ENCODE measurements around the gene ABCA2. TPM values are rescaled to one million over a fixed set of nuclear protein-coding genes. Genes with fewer than 3 reads are reported as not detected.

Gene ABCA2
- total and polyA plus RNA-seq, 8 donors, result 7.3 to 385 (median 44.2) TPM

DNA sequence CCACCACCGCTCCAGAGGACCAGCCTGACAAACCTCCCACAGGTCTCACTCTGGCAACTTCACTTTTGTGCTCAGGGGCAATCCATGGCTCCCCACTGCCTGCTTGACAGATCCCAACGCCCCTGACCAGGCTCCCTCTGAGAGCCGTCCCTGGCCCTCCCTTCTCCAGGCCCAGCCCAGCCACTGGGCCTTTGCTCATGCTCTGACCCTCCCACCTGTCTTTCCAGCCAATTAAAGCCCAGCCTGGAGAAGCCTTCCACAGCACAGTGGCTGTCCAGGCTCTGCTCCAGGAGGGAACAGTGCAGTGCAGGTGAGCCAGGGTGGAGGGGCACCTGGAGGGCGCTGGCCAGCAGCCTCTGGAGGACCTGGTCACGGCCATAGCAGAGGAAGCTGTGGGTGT is 22.5 kb upstream of the ABCA2 start:
- WGBS, 5 donors, result 67 to 84% (median 79%) methylated on average over 4 to 5 of the region's 5 CpGs
- Histone ChIP-seq H3K4me1 (peaks cover 44 to 57% (median 56%) of the 10 kb centered on the region in 4 donors), H3K36me3 (no peaks in the 10 kb centered on the region), H3K27ac (no peak overlapping the region), H3K9me3 (no peaks in the 10 kb centered on the region), H3K27me3 (peaks cover 12 to 94% (median 63%) of the 10 kb centered on the region in 3 donors), H3K4me3 (no peak overlapping the region)
- no peak for TF ChIP-seq CTCF (IDR thresholded peaks at IDR 0.05)
- no peak for TF ChIP-seq POLR2A (IDR thresholded peaks at IDR 0.05)
- TF ChIP-seq EP300 (IDR thresholded peaks at IDR 0.05), result no peak
- no peak for DNase-seq
- intact Hi-C loops (cut with DNase I; ENCODE audit: low total_unique reads), result no loop called here

DNA sequence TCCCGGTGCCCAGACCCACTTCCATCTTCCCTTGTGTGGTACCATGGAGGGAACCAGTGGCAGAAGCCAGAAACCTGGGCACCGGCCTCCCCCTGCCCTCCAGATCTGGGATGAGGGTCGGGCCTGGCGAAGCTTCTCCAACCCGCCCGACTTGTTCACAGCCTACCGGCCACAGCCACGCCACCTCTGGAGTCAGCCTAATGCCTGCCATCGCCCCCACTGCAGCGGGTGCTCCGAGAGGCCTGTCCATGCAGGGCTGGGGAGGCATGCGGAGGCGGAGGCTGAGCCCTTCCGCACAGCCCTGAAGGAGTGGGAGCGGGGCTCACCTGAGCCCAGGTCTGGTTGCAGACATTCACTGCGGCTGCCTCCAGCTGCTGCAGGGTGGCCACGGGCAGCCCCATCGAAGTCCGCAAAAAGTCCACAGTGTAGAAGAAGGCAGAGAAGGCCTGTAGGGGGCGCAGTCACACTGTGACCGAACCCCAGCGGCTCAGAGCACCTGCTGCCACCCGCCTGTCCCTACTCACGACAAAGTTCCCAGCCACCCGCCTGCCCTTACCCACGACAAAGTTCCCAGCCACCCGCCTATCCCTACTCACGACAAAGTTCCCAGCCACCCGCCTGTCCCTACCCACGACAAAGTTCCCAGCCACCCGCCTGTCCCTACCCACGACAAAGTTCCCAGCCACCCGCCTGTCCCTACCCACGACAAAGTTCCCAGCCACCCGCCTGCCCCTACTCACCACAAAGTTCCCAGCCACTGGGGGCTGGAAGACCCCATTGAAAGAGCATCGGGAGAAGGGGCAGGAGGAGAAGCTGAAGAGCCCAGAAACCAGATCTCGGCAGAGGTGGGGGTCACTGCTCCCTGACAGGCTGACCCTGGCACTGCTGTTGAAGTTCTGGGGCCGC is 21.8 kb upstream of the ABCA2 start:
- Histone ChIP-seq H3K36me3 (no peaks in the 10 kb centered on the region), H3K27ac (no peak overlapping the region), H3K9me3 (no peaks in the 10 kb centered on the region), H3K4me3 (no peak overlapping the region), H3K27me3 (peaks cover 12 to 99% (median 70%) of the 10 kb centered on the region in 3 donors), H3K4me1 (peaks cover 44 to 56% (median 56%) of the 10 kb centered on the region in 4 donors)
- no peak for TF ChIP-seq EP300 (IDR thresholded peaks at IDR 0.05)
- TF ChIP-seq POLR2AphosphoS5 (IDR thresholded peaks at IDR 0.05), result peak in 1 of 3 donors; percentile 12
- peak in 5 of 7 experiments; percentile 36 to 44 (median 40) for TF ChIP-seq CTCF (IDR thresholded peaks at IDR 0.05)
- peak; percentile 84 to 87 for DNase-seq
- WGBS, 5 donors, result 36 to 56% (median 53%) methylated on average over 16 to 38 of the region's 38 CpGs
- intact Hi-C loops (cut with DNase I; ENCODE audit: low total_unique reads), result no loop called here

- 38 to 64% (median 44%) methylated on average over 18 to 72 of the region's 72 CpGs for WGBS, 5 donors
- Histone ChIP-seq H3K27ac (no peak overlapping the region), H3K36me3 (no peaks in the 10 kb centered on the region), H3K4me3 (no peak overlapping the region), H3K9me3 (no peaks in the 10 kb centered on the region), H3K4me1 (peaks cover 44 to 56% (median 56%) of the 10 kb centered on the region in 4 donors), H3K27me3 (peaks cover 12 to 99% (median 70%) of the 10 kb centered on the region in 3 donors)
- TF ChIP-seq CTCF (IDR thresholded peaks at IDR 0.05) (no peak), EP300 (IDR thresholded peaks at IDR 0.05) (no peak), POLR2A (IDR thresholded peaks at IDR 0.05) (no peak), POLR2AphosphoS5 (IDR thresholded peaks at IDR 0.05) (no peak)
- intact Hi-C loops (cut with DNase I; ENCODE audit: low total_unique reads), result no loop called here
- peak in 1 of 2 donors; percentile 43 for DNase-seq
Measured at GRCh38 chr9:137048655-137049543, 20.9 kb upstream of the ABCA2 start.

All from stomach (tissue), 9 donors.